Skeletal muscle satellite cell (primary cell): ENCODE results near the gene HECTD4.

Experiments used
- H3K27me3 ChIP-seq: 2 replicates; pipeline ENCODE4 v1.7.0; 2013; ENCODE audit warnings: low read length; ENCODE audit not compliant: control insufficient read depth, insufficient read depth
- H3K36me3 ChIP-seq: 2 replicates; pipeline ENCODE4 v1.7.0; 2013; ENCODE audit warnings: mild to moderate bottlenecking, control low read depth, low read length; ENCODE audit not compliant: insufficient read depth
- H3K4me1 ChIP-seq: 2 replicates; pipeline ENCODE4 v1.7.0; 2013; ENCODE audit warnings: low read length; ENCODE audit not compliant: control insufficient read depth, insufficient read depth
- H3K4me2 ChIP-seq: 2 replicates; pipeline ENCODE4 v1.7.0; 2013; ENCODE audit warnings: mild to moderate bottlenecking, low read length
- H3K4me3 ChIP-seq: 2 replicates; pipeline ENCODE4 v1.7.0; 2013; ENCODE audit warnings: low read length
- H3K9ac ChIP-seq: 2 replicates; pipeline ENCODE4 v1.7.0; 2013; ENCODE audit warnings: mild to moderate bottlenecking, low read depth, low read length, moderate library complexity
- H3K9me3 ChIP-seq: replicated peaks from 2 replicates; pipeline ENCODE4 v1.7.0; 2013; ENCODE audit warnings: mild to moderate bottlenecking, control low read depth, low read length

Gene HECTD4

DNA sequence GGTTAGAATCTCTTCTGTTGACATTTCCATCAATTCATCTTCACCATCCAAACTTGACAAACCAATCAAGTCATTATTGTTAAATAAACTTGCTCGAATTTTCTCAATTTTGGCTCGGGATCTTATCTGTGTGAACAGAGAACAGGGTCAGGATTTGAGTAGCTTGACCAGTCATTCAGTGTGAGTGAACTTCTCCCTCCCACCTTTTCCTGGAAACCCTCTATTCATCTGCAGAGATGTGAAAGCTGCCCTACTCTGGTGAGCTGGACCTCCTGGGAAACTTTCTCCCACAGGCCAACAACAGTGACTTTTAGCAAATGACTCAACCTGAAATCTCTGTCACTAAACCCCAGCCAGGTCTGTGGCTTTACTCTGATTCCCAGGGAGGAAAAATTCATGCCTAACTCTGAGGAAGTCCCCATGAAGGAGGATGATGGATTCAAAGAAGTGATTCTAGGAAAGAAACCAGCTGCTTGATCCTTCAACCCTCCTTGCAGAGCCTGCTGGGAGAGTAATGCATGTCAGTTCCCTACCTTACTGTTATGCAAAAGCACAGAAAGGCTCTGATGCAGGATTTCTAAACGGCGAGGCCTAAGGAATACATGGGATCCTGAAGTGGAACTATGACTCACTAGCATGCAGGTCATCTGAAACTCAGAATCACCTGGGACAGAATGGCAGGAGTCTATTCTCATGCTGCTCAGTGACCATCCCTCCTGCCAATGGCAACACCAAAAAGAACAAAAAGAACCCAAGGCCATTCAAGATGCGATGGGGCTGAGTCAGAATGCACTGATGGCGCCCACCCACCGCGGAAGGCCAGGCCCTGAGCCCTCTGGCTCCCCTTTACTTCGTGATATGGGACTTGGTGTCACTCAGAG lies 198.8 kb downstream of the HECTD4 start:
- Histone ChIP-seq H3K27me3 (no peaks in the 10 kb centered on the region), H3K36me3 (peaks cover 22% of the 10 kb centered on the region), H3K9me3 (no peaks in the 10 kb centered on the region), H3K4me2 (no peak overlapping the region), H3K9ac (no peak overlapping the region), H3K4me1 (peaks cover 11% of the 10 kb centered on the region), H3K4me3 (no peak overlapping the region)

DNA sequence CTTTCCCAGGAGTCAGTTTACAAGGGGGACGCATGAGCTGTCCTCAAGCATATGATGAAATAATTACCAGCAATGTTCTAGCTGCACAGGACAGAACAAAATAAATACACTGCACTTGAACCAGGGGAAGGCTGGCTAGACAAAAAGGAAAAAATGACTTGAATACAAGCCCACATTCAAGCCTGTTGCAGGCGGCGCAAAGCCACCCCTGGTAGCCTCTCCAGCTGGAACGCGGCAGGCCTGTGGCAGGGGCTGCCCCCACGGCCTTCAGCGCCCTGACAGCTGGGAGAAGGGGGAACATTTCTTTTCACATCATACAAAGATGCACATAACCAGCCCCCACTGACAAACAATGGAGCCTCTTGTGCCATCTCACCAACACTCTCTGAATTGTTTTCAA lies 199.7 kb downstream of the HECTD4 start:
- no peak overlapping the region for H3K4me3 ChIP-seq
- peaks cover 11% of the 10 kb centered on the region for H3K4me1 ChIP-seq
- no peaks in the 10 kb centered on the region for H3K9me3 ChIP-seq
- H3K9ac ChIP-seq, result no peak overlapping the region
- no peak overlapping the region for H3K4me2 ChIP-seq
- H3K27me3 ChIP-seq, result no peaks in the 10 kb centered on the region
- peaks cover 27% of the 10 kb centered on the region for H3K36me3 ChIP-seq

DNA sequence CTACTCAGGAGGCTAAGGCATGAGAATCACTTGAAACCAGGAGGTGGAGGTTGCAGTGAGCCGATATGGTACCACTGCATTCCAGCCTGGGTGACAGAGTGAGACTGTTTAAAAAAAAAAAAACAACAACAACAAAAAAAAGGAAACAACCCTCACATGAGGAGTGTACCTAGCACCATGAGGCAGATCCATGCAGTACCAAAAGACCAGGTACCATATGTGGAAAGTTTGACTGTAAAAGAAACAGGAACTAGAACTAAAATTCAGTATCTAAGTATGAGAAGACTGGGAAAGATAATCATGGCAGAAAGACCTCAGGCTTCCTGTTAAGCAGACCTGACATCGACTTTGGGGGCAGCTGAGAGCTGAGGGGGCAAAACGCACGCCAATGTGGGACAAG lies 201.8 kb downstream of the HECTD4 start:
- peaks cover 38% of the 10 kb centered on the region for H3K36me3 ChIP-seq
- no peaks in the 10 kb centered on the region for H3K9me3 ChIP-seq
- no peak overlapping the region for H3K4me2 ChIP-seq
- no peak overlapping the region for H3K4me3 ChIP-seq
- no peak overlapping the region for H3K9ac ChIP-seq
- H3K27me3 ChIP-seq, result no peaks in the 10 kb centered on the region
- H3K4me1 ChIP-seq, result peaks cover 11% of the 10 kb centered on the region

DNA sequence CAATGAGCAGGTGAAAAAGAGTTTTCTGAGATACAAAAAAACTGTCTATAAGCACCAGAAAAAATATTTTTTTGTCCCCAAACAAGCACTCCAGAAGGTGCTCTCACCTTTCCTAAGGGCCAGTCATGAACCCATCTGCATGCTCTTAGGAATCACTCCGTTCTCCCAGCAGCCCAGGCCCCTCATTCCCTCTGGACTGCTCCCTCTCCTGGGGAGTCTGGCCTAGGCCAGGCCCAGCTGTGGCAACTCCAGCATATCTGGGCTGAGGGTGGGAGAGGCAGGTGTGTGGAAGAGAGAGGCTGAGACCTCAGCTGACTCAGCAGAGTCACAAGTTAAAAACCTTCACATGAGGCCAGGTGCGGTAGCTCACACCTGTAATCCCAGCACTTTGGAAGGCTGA lies 202.3 kb downstream of the HECTD4 start:
- Histone ChIP-seq H3K4me1 (peaks cover 11% of the 10 kb centered on the region), H3K9me3 (no peaks in the 10 kb centered on the region), H3K4me3 (no peak overlapping the region), H3K36me3 (peaks cover 40% of the 10 kb centered on the region), H3K4me2 (no peak overlapping the region), H3K9ac (no peak overlapping the region), H3K27me3 (no peaks in the 10 kb centered on the region)

DNA sequence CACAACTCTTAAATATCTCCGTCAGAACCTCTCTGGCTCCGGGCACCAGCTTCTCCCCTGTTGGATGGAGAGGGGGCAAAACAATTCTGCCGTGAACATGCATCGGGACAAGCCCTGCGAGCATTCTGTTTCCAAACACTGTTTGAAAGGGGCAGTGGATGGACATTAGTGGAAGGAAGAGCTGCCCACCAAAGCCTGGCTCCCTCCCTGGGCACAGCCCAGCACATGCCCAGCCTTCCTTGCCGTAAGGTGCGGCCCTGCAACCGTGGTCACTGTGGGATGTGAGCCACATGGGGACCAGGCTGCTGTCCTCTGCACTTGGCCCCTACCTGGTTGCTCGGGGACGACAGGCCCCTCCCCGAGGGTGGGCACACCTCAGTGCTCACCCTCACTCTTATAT lies 202.9 kb downstream of the HECTD4 start:
- H3K4me1 ChIP-seq, result peaks cover 11% of the 10 kb centered on the region
- H3K4me2 ChIP-seq, result no peak overlapping the region
- no peaks in the 10 kb centered on the region for H3K9me3 ChIP-seq
- H3K36me3 ChIP-seq, result peaks cover 38% of the 10 kb centered on the region
- H3K9ac ChIP-seq, result no peak overlapping the region
- no peaks in the 10 kb centered on the region for H3K27me3 ChIP-seq
- H3K4me3 ChIP-seq, result no peak overlapping the region

DNA sequence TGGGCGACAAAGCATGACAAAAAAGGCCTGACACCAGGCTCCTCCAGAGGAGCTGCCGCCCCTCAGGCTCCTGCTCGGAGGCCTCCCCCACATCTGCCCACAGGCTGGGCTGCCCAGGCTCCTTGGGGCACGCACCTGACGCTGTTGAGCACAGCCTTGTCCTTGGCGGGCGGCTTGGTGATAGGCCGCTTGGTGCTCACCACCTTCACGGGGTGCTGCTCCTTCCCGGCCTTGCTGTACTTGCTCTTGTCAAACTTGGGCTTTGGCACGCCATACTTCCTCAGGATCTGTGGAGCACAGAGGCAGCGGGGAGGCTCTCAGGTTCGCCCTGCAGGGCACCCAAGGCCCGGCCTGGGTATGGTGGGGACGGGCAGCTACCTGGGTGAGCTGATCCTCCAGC lies 203.4 kb downstream of the HECTD4 start:
- Histone ChIP-seq H3K4me3 (no peak overlapping the region), H3K9me3 (no peaks in the 10 kb centered on the region), H3K4me1 (peaks cover 11% of the 10 kb centered on the region), H3K36me3 (peaks cover 38% of the 10 kb centered on the region), H3K9ac (no peak overlapping the region), H3K27me3 (no peaks in the 10 kb centered on the region), H3K4me2 (no peak overlapping the region)

DNA sequence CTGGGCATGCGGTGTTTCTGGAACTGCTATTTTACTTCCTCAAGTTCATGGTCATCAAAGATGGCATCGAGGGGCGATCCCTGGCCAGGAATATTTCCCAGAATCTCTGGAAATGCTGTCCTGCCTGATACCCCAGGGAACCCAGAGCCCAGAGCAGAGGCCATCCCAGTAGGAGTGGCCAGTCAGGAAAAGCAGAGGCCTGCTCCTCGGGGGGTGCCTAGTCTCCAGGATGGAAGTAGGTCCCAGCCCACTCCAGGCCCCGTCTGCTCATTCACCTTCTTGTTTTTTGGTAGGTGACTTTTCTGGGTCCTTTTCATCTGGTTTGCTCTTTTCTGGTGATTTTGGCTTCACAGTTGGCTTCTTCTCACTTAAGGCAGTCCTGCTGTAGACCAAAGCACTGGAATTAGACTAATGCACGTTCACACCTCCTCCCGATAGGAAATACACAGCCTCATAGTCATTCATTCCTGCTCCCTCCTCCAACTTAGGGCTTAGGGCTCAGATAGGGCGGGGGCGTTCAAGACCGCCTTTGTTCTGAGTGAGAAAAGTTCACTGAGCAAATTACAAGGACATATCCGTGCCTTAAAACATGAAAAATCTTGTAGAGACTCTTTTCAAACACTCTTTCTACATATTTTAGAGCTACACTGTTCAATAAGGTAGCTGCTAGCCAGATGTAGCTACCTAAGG lies 205.8 kb downstream of the HECTD4 start:
- Histone ChIP-seq H3K4me3 (no peak overlapping the region), H3K27me3 (no peaks in the 10 kb centered on the region), H3K4me2 (no peak overlapping the region), H3K36me3 (peaks cover 47% of the 10 kb centered on the region), H3K4me1 (no peaks in the 10 kb centered on the region), H3K9ac (no peak overlapping the region), H3K9me3 (no peaks in the 10 kb centered on the region)

DNA sequence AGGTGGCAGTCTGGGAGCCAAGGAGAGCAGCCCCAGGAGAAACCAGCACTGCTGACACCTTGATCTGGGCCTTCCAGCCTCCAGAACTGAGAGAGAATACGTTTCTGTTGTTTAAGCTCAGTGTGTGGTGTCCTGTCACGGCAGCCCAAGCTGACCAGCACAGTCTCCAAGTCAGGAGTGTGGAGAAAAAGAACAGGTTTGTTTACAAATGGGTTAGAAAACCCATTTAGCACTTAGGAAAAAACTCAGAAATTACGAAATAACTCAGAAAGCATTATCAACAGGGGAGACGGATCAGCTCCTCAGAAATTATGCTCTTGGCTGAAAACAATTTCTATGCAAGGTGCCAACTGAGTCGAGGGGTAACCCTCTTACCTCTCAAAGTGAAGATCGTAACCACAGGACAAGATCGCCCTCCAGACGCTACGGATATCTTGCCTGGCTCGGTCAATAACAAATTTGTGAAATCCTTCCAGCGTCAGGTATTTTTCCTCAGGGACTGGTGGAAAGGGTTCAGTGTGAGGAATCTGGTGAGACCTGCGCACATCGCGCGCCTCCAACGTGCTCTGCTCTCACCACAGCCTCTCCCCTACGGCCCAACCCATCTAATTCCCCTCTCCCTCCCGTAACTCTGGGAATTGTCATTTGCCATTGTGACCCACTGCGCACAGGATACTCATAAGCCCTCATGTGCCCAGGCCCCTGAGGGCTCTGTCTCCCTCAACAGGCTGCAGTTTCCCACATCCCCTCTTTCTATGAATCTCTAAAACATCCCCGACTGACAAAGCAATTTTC lies 206.7 kb downstream of the HECTD4 start:
- Histone ChIP-seq H3K4me3 (no peak overlapping the region), H3K4me2 (no peak overlapping the region), H3K9ac (no peak overlapping the region), H3K36me3 (peaks cover 53% of the 10 kb centered on the region), H3K4me1 (no peaks in the 10 kb centered on the region), H3K27me3 (no peaks in the 10 kb centered on the region), H3K9me3 (no peaks in the 10 kb centered on the region)

DNA sequence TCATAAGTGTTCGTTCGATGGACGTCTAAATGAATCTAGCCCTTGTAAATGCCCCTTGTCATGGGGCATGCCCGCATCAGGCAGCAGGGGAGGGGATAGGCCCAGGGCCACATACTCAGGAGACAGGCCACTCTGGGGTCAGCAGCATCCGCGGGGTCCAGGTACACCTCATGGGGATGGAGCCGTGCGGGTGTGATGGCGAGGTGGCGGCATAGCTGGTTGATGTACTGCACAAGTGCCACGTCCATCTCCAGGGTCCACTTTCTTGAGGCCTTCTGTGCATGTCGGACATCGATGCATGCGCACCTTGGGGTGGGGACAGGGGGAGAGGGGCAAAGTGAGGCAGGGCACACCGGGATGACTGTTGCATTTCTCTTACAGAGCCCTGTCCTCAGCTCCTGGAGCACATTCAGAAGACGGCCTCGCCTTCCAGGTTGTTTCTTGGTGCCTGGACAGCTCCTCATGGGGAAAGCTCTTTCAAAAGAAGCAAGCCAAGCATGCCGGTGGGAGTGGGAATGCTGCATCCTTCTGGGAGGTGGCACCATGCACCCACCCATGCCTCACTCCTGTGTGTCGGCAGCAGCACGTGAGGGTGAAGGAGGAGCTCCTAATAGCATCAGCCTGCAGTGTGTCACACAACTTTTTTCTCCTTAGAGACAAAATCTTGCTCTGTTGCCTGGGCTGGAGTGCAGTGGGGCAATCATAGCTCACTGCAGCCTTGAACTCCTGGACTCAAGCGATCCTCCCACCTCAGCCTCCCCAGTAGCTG lies 209.5 kb downstream of the HECTD4 start:
- no peaks in the 10 kb centered on the region for H3K4me1 ChIP-seq
- H3K4me3 ChIP-seq, result no peak overlapping the region
- no peaks in the 10 kb centered on the region for H3K9me3 ChIP-seq
- no peak overlapping the region for H3K4me2 ChIP-seq
- peaks cover 41% of the 10 kb centered on the region for H3K36me3 ChIP-seq
- H3K27me3 ChIP-seq, result no peaks in the 10 kb centered on the region
- no peak overlapping the region for H3K9ac ChIP-seq

DNA sequence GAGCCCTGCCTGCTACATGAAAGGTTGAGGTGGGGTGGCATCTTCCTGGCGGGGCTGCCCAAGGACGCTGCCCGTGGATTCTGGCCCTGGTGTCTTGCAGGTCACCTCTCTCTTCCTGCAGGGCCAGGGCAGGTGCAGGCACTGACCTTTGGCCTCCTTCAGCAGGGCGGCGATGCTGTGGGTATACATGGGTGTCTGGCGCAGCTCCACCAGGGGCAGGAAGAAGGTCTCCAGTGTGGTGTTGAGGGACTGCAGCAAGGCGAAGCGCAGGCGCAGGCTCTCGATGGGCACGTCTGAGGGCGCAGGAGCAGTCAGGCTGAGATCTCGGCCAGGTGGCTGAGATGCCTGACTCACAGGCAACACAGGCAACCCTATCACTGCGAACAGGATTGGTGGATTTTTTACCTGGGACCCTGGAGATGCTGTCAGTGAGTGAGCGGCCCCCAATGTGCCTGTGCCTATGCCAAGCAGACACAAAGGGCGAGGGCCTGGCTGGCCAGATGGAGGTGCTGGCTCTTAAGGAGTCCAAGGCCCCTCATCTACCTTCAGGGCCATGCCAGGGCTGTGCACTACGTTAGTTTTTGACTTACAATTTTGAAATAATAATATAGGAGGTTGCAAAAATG lies 211.1 kb downstream of the HECTD4 start:
- Histone ChIP-seq H3K4me3 (no peak overlapping the region), H3K9ac (no peak overlapping the region), H3K27me3 (no peaks in the 10 kb centered on the region), H3K36me3 (peaks cover 31% of the 10 kb centered on the region), H3K4me2 (no peak overlapping the region), H3K4me1 (no peaks in the 10 kb centered on the region), H3K9me3 (no peaks in the 10 kb centered on the region)
